GM21447 (cell line): ENCODE data around the gene FAT2.

ENCODE experiments used
- ATAC-seq: cut with Tn5 transposase; IDR thresholded peaks from one replicate; pipeline ENCODE4 v1.9.1; 2021; ENCODE audit not compliant: unreplicated experiment

The FAT2 gene

GRCh38 chr5:151591144-151591819 is at the start of gene FAT2:
TSS of gene FAT2 (minus strand) at chr5:151591331. CDS start at chr5:151568931, 22,400 bp downstream.
- ATAC-seq, result no peak

GRCh38 chr5:151638619-151639018 is 47.5 kb upstream of the FAT2 start:
- ATAC-seq, result no peak

DNA sequence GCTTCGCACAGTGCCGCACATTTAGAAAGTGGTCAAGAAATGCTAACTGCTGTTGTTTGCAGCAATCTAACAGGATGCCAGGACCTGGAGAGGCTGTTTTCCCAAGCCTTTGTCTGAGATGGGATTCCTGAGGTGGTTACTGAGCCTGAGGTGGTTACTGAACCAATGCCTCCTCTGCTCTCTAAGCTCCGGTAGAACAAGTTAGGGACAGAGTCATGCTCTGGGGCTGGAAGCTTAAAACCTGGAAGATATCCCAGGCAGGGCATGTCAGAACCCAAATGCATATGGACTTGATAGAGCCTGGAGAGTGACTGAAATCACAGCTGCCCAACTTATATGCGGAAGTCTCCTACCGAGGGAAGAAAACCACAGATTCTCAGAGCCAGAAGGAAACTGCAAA is 46.5 kb upstream of the FAT2 start:
- no peak for ATAC-seq

DNA sequence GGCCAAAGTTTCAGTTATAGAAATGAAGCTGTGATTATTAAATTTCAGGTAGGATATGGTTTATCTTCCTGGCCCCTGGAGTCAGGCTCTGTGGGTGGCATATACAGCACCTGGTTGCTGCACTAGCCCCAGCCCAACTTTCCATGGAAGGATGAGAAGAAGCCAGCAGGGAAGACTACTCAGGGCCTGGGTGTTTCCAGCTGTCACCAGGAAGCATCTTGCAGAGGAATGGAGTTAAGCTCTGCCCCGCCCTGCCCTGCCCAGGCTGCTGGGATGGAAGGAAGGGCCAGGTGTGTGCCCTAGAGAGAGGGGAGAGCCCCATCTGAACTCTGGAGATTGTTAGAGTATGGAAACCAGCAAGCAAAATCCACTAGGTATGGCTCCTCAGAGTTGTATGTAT is 42.8 kb upstream of the FAT2 start:
- no peak for ATAC-seq

DNA sequence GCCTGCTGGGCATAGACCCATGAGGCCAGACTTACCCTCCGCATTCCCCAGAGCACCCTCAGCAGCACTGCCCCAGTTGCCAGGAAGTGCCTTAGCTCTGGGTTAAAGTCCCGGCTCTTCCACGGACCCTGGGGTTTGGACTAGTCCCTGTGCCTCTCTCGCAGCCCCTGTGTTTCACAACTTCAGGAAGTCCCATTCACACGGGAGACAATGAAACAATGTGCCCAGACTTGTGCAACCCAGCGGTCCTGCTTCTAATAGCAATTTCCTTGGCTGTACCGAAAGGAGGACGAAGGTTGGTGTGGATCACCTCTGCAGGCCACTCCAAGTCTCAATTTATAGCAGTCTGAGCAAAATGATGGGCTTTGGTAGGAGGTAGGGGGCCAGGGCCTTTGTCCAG is 41.8 kb upstream of the FAT2 start:
- ATAC-seq, result no peak

GRCh38 chr5:151632524-151632923 is 41.4 kb upstream of the FAT2 start:
- no peak for ATAC-seq

DNA sequence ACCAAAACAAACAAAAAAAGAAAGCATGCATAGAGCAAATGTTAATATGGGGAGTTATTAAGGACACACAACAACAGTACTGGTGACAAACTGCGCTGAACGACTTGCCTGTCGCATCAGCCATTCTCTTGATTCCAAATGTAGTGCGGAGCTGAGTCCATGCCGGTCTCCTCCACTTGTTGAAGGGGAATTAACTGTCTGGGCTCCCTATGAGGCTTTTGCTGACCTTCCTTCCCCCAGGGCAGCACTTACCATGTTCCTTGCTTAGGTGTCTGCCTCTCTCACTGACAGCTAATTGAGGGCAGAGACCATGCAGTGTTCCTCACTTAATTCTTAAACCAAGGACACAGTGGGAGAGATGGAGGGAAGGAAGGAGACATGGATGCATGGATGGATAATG is 40.8 kb upstream of the FAT2 start:
- no peak for ATAC-seq

GRCh38 chr5:151630088-151630487 is 39.0 kb upstream of the FAT2 start:
- no peak for ATAC-seq

GRCh38 chr5:151628112-151628823 is 37.1 kb upstream of the FAT2 start:
- no peak for ATAC-seq

DNA sequence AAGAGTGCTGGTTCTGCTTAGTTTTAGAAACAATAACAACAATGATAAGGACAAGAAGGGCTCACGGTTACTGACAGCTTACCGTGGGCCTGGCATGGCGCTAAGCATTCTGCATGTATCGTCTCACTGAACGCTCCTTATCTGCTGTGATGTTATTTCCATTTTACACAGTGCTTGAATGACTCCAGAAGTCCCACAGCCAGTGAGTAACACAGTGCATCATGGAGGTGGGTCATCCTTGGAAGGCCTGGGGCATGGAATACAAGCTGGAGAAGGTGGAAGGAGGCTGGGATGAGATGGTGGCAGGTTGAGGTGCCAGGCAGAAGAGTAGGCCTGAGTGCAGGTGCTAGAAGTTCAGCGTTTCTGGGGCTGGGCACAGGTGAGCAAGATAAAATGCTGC is 36.5 kb upstream of the FAT2 start:
- no peak for ATAC-seq

DNA sequence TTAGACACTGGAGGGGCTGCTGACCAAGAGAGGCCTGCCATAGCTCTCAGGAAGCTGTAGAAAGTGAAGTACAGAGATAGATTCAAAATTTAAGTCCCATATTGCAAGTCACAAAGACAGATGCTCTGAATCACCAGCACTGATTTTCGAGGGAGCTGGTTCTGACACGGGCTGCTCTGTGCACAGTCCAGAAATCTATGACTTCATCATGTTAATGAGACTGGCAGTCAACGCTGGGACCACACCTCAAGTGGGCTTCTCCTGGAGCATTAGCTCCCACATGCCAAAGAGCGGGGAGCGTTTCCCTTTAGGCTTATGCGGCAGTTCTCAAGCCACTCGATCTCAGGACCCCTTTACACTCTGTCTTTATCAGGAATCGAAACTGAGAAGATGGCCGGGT is 34.2 kb upstream of the FAT2 start:
- ATAC-seq, result no peak

GRCh38 chr5:151624476-151624875 is 33.3 kb upstream of the FAT2 start:
- no peak for ATAC-seq

DNA sequence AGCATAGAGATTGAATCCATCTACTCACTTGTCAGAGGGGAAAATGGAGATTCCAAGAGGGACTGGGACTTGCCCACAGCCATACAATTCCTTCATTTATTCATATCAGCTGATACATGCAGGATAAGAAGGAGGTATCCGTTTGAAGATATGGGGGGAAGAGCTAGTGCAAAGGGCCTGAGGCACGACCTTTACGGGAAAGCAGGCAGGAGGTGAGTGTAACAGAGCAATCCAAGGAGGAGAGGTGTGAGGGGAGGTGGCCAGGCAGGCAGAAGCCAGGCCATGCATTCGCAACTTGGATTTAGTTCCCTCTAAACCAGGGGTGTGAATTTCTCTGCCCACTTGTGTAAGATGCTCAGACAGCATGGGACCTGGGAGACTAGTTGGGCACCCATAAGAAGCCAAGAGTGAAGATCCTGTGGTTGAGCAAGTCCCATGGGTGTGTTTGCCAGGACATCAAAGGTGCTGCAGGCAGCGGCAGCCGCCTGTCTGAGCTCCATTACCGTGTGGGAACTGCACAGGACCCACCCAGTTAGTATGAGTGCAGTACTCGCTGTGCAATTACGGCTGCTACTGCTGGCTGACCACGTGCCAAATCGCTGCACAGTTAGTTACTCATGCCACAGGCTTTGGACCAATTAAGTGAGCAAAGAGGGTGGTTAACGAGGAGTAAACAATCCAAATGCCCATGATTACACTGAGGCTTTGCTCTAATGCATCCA is 31.4 kb upstream of the FAT2 start:
- no peak for ATAC-seq

DNA sequence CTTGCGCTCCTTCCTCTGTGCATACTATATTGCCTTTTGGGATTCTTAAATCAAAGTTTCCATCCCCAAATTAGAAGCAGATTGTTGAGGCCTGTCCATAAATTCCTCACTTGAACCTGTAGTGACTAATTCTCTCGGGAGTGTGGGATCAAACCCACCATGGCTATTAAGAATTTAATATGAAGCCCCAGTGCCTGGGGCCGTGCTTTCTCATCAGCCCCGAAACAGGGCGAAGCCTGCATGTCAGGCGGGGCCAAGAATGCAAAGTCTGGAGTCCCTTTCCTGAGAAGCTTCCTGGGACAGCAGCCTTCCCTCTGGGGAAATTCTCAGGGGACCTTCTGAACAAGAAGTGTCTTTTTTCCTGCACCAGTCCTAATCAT is 29.3 kb upstream of the FAT2 start:
- no peak for ATAC-seq

DNA sequence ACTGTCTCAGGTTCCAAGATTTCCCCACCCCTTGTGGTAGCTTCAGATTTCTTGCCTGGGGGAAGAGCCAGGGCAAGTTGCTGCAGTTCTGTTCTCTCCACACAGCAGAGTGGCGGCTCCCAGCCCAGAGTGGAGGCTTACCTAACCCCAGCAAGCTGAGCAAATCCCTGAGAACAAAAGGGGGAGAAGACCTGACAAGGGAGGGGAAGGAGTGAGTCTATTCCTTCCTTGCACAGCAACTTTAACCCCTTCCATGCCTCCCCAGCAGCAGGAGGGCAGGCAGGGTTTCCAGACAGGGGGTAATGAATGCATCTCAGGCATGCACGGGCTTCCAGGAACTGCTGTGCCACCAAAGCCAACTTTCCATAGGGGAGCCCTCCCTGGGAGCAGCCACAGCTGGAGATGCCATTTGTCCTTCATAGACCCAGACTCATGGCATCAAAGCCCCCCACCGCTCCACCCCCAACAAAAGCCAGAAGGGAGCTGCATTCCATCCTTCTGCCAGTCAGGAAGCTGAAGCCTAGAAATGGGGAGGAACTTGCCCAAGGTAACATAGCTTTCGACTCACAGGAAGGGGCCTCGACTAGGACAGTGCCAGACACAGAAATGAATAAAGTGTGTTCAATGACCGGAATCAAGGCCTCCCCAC is 28.8 kb upstream of the FAT2 start:
- no peak for ATAC-seq

- no peak for ATAC-seq
These were observed 27.8 kb upstream of the FAT2 start for GRCh38 chr5:151618907-151619306.

DNA sequence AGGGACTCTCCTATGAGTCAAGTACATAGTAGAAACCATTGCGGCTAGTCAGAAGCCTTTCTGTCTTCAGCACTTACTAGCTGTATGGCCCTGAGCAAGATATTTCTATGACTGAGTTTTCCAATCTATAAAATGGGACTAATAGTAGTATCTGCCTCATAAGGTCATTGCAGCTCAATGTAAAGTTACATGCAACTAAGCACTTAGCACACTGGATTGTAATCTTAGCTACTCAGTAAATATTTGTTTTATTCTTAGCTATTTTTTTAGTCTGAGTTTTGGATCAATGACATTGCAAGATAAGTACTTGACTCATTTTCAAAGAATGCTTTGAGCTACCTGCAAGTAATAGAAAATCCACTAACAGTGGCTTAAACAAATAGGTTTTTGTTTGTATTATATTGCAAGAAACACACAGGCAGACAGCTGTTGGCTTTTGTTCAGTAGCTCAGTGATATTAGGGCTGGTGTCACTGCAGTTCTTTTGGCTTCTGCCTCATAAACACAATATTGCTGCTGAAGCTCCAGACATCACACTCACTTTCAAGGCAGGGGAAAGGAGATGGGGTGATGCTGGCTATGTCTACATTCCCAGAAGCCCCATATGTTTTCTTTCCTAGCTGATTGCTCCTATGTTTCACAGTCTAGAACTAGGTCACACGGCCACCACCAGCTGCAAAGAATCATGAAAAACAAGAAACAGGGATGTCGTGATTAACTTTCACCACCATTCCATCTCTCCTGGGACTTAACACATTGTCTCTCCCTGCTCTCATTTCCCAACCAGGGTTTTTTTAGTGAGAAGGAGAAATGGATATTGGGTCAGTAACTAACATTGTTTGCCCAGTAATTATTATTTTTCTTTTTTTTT is 26.9 kb upstream of the FAT2 start:
- no peak for ATAC-seq

- no peak for ATAC-seq
These were observed 26.3 kb upstream of the FAT2 start for GRCh38 chr5:151617383-151617840.

GRCh38 chr5:151615431-151615830 is 24.3 kb upstream of the FAT2 start:
- ATAC-seq, result no peak

- ATAC-seq, result no peak
These were observed 23.4 kb upstream of the FAT2 start for GRCh38 chr5:151614565-151614964.
